Tibial nerve (tissue), 4 donors: ENCODE data around the gene ATP8A2. TPM values are rescaled to one million over a fixed set of nuclear protein-coding genes. Genes with fewer than 3 reads are reported as not detected.

ENCODE experiments used
- DNase-seq, 2 donors: peaks; one replicate each; pipeline ENCODE4 v3.0.0-alpha.2; 2019; ENCODE audit warnings: low spot score in 2 of 2
- H3K27ac ChIP-seq, 4 donors: fragments of 200-600 bp; sonication (generic) in 3 of 4; one replicate each; pipeline ENCODE4 v1.5.1; 2017 to 2019; ENCODE audit warnings: mild to moderate bottlenecking in 1 of 4
- H3K27me3 ChIP-seq, 2 donors: fragments of 200-600 bp; sonication (generic) in 1 of 2; one replicate each; pipeline versions ENCODE4 v1.5.1 to v1.6.0; 2017 to 2019
- H3K36me3 ChIP-seq, 3 donors: fragments of 200-600 bp; sonication (generic); one replicate each; pipeline ENCODE4 v1.5.1; 2018 to 2019
- H3K4me1 ChIP-seq, 4 donors: fragments of 200-600 bp; sonication (generic) in 3 of 4; one replicate each; pipeline ENCODE4 v1.5.1; 2017 to 2019
- H3K4me3 ChIP-seq, 4 donors: fragments of 200-600 bp; sonication (generic) in 3 of 4; one replicate each; pipeline ENCODE4 v1.5.1; 2017 to 2019; ENCODE audit warnings: mild to moderate bottlenecking in 1 of 4, moderate library complexity in 1 of 4
- H3K9me3 ChIP-seq, 4 donors: fragments of 200-600 bp; sonication (generic) in 3 of 4; one replicate each; pipeline ENCODE4 v1.5.1; 2017 to 2019
- EP300 ChIP-seq, 2 donors: sonication (generic); formaldehyde crosslinking; IDR thresholded peaks; one replicate each; pipeline ENCODE4 v1.6.1; 2017; ENCODE audit warnings: antibody characterized with exemption in 2 of 2, mild to moderate bottlenecking in 1 of 2
- POLR2A ChIP-seq, 2 donors: fragments of 450-650 bp; IDR thresholded peaks; one replicate each; pipeline ENCODE4 v1.6.1; 2017; ENCODE audit warnings: antibody characterized with exemption in 2 of 2, mild to moderate bottlenecking in 2 of 2, moderate library complexity in 2 of 2
- WGBS, 2 donors: methylation state at CpG; one replicate each; pipeline ENCODE4 v1.1.5; 2018; 5-methylcytosine and 5-hydroxymethylcytosine counted together
- total RNA-seq, 4 donors: library from RNA; depleted of rRNA; stranded (reverse); fragments of >200 nt; gene quantifications; one replicate each; pipeline ENCODE4 v1.1.0, GENCODE V29; 2016
- TF ChIP-seq, protein P1 (sequence below), 5 experiments: fragments of 200-600 bp in 3 of 5; fragments of 450-650 bp in 2 of 5; sonication (generic) in 3 of 5; IDR thresholded peaks; one replicate each; pipeline ENCODE4 v1.5.1; 2016 to 2019; ENCODE audit warnings: antibody characterized with exemption in 5 of 5, mild to moderate bottlenecking in 3 of 5, moderate library complexity in 2 of 5

Gene ATP8A2
- total RNA-seq, 4 donors from 2014 or later = 0.30 to 1.7 (median 0.61) TPM

DNA sequence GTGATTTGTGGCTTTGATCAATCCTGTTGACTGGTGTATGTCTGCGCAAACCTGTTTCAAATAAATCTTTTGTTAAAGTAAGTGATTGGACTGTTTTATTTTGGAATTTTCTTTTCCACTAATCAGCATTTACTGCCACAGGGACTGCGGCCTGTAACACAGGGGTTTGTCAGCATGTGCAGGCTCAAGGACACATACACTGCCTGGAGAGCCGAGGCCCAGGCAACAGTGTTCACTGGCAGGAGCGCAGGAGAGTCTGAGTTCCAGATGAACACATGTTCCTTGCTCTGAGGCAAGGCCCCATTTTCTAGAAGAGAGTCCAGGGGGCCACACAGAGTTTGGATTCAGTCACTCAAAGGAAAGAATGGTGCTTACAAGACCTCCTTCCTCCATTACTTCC lies 654.0 kb downstream of the ATP8A2 start:
- no peaks in the 10 kb centered on the region for H3K9me3 ChIP-seq
- TF ChIP-seq EP300 (IDR thresholded peaks at IDR 0.05) = no peak
- TF ChIP-seq POLR2A (IDR thresholded peaks at IDR 0.05) = no peak
- TF ChIP-seq, protein P1, sequence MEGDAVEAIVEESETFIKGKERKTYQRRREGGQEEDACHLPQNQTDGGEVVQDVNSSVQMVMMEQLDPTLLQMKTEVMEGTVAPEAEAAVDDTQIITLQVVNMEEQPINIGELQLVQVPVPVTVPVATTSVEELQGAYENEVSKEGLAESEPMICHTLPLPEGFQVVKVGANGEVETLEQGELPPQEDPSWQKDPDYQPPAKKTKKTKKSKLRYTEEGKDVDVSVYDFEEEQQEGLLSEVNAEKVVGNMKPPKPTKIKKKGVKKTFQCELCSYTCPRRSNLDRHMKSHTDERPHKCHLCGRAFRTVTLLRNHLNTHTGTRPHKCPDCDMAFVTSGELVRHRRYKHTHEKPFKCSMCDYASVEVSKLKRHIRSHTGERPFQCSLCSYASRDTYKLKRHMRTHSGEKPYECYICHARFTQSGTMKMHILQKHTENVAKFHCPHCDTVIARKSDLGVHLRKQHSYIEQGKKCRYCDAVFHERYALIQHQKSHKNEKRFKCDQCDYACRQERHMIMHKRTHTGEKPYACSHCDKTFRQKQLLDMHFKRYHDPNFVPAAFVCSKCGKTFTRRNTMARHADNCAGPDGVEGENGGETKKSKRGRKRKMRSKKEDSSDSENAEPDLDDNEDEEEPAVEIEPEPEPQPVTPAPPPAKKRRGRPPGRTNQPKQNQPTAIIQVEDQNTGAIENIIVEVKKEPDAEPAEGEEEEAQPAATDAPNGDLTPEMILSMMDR (IDR thresholded peaks at IDR 0.05) = no peak
- no peak overlapping the region for H3K27ac ChIP-seq
- no peaks in the 10 kb centered on the region for H3K36me3 ChIP-seq
- H3K4me3 ChIP-seq = no peak overlapping the region
- no peak for DNase-seq
- 93 to 95% methylated on average over 4 of the region's 4 CpGs for WGBS, 2 donors
- no peaks in the 10 kb centered on the region for H3K27me3 ChIP-seq
- peaks cover 0 to 3% (median 0%) of the 10 kb centered on the region in 4 donors for H3K4me1 ChIP-seq

DNA sequence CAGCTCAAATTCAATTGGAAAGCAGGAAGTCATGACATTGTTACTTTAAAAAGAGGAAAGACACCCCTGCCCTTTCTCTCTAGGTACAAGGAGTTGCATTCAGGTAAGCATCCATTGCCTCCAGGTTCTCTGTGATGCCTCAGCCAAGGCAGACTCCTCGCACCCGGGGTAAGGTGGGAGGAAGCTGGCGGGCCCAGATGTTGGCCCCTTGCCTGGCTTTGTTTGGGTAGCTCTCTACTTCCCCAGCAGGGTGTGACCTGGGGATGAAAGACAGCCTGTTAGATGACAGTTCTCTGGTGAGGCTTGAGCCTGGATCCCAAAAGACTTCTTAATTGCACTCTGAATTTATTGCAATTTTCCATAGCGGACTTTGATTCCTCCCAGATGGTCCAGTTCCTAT lies 654.4 kb downstream of the ATP8A2 start:
- peaks cover 0 to 3% (median 0%) of the 10 kb centered on the region in 4 donors for H3K4me1 ChIP-seq
- WGBS, 2 donors = 82 to 88% methylated on average over 1 to 4 of the region's 4 CpGs

DNA sequence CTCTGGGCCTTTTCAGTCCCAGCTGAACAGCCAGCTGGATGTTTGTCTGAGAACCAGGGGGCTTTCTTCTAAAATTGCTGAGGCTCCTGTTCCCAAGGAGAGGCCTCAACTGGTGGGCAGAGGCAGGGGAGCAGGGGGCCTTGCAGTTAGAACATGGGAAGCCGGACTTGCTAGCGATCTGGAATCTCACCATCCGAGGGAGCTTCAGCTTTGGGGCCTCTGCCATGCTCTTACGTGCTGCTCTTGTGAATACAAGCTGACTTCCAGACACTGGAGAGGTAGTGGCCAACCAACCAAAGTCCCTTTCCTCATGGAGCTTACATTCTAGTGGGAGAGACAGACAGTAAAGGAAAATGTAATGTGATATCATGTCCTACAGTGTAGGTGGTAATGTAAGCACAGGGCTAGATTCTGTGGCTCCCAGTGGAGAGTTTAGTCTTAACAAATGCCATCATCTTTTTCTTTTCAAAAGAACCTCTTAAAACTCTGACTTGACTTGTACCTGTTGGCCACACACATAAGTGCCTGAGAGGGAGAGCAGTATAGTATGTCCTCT lies 657.9 kb downstream of the ATP8A2 start:
- Histone ChIP-seq H3K4me1 (no peaks in the 10 kb centered on the region), H3K27ac (no peak overlapping the region), H3K27me3 (no peaks in the 10 kb centered on the region), H3K9me3 (no peaks in the 10 kb centered on the region), H3K36me3 (no peaks in the 10 kb centered on the region), H3K4me3 (no peak overlapping the region)
- DNase-seq = no peak
- TF ChIP-seq POLR2A (IDR thresholded peaks at IDR 0.05) (no peak), EP300 (IDR thresholded peaks at IDR 0.05) (no peak)
- TF ChIP-seq, protein P1 (IDR thresholded peaks at IDR 0.05) = no peak
- WGBS, 2 donors = 83 to 88% methylated on average over 4 of the region's 4 CpGs

More for the DNA sequence above, 654.4 kb downstream of the ATP8A2 start:
- TF ChIP-seq EP300 (IDR thresholded peaks at IDR 0.05) (no peak), POLR2A (IDR thresholded peaks at IDR 0.05) (no peak)
- TF ChIP-seq, protein P1 (IDR thresholded peaks at IDR 0.05) = no peak
- H3K36me3 ChIP-seq = no peaks in the 10 kb centered on the region
- H3K9me3 ChIP-seq = no peaks in the 10 kb centered on the region
- H3K27ac ChIP-seq = no peak overlapping the region
- DNase-seq = no peak
- H3K4me3 ChIP-seq = no peak overlapping the region
- no peaks in the 10 kb centered on the region for H3K27me3 ChIP-seq

DNA sequence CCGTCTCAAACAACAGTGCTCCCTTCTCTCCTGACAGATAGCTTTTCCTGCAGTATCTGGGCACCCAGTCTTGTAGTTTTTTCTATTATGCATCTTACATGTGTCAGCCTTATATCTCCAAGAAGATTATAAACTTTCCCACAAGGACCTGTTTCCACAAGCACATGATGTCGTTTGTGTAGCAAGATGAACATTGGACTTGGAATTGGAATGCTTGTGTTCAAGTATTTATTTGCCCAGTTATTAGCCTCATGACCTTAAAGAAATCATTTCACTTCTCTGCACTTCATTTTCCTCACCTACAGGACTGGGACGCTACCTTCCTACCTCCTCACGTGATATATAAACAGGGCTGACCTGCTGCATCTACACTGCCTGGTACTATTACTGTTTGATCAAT lies 658.6 kb downstream of the ATP8A2 start:
- Histone ChIP-seq H3K4me1 (no peaks in the 10 kb centered on the region), H3K4me3 (no peak overlapping the region), H3K27me3 (no peaks in the 10 kb centered on the region), H3K36me3 (no peaks in the 10 kb centered on the region), H3K9me3 (no peaks in the 10 kb centered on the region), H3K27ac (no peak overlapping the region)
- TF ChIP-seq POLR2A (IDR thresholded peaks at IDR 0.05) = no peak
- TF ChIP-seq EP300 (IDR thresholded peaks at IDR 0.05) = no peak
- WGBS, 2 donors = 90 to 91% methylated on average over 4 of the region's 4 CpGs
- DNase-seq = no peak

DNA sequence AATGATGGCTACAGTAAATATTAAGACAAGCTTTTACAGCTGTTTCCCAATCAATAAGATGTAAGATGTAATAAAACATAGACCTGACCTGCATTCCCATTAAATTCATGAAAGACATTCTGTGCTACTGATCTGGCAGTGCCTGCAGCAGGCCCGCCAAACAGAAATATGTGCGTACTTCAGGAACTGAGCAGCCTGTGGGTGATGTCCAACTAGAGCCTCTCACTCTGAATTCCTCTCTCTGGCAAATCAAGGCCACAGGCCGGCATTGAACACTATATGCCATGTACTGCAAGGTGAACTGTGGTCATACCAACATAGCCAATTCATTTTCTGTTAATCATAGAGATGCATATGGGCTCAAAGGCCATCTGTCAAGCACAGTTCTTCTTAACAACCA lies 662.2 kb downstream of the ATP8A2 start:
- 82 to 91% methylated on average over 3 of the region's 3 CpGs for whole genome bisulfite sequencing, 2 donors
- no peak for DNase-seq
- no peak for TF ChIP-seq POLR2A (IDR thresholded peaks at IDR 0.05)
- TF ChIP-seq, protein P1 (IDR thresholded peaks at IDR 0.05) = no peak
- no peak for TF ChIP-seq EP300 (IDR thresholded peaks at IDR 0.05)
- H3K4me3 ChIP-seq = no peak overlapping the region
- no peaks in the 10 kb centered on the region for H3K36me3 ChIP-seq
- H3K27ac ChIP-seq = no peak overlapping the region
- H3K4me1 ChIP-seq = no peaks in the 10 kb centered on the region
- no peaks in the 10 kb centered on the region for H3K9me3 ChIP-seq
- H3K27me3 ChIP-seq = no peaks in the 10 kb centered on the region

DNA sequence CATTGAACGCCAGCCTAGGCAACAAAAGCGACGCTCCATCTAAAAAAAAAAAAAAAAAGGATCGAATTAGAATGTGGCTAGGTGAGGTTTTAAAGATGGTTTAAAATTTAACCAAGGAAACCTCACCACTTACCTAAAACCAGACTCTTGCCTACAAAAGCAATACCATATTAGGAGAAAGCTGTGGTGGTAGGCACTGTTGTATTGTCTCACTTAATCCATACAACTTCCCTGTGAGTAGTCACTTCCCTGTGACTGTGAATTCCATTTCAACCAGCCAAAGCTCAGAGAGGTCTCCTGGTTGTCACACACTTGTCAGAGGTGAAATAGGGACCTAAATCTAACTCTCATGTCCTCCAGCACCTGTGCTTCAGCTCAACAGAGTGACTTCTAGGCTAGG lies 664.6 kb downstream of the ATP8A2 start:
- DNase-seq = no peak
- Histone ChIP-seq H3K9me3 (no peaks in the 10 kb centered on the region), H3K4me3 (no peak overlapping the region), H3K36me3 (no peaks in the 10 kb centered on the region), H3K27ac (no peak overlapping the region), H3K27me3 (no peaks in the 10 kb centered on the region), H3K4me1 (no peaks in the 10 kb centered on the region)
- TF ChIP-seq, protein P1 (IDR thresholded peaks at IDR 0.05) = no peak
- TF ChIP-seq EP300 (IDR thresholded peaks at IDR 0.05) (no peak), POLR2A (IDR thresholded peaks at IDR 0.05) (no peak)
- 87 to 97% methylated on average over 4 of the region's 4 CpGs for WGBS, 2 donors
